Right cardiac atrium (tissue), 5 donors: ENCODE data around the gene PINK1. TPM values are rescaled to one million over a fixed set of nuclear protein-coding genes. Genes with fewer than 3 reads are reported as not detected.

ENCODE experiments used
- ATAC-seq, 2 donors: fragments of 200-7000 bp; cut with Tn5 transposase; one replicate each; pipeline versions ENCODE4 v1.8.0 to v1.9.1; 2020; ENCODE audit warnings: moderate library complexity in 2 of 2, mild to moderate bottlenecking in 1 of 2
- DNase-seq, 3 donors: peaks; one replicate each; pipeline ENCODE4 v3.0.0-alpha.2; 2020
- H3K27ac ChIP-seq: one replicate; pipeline ENCODE4 v1.5.1; 2013; ENCODE audit warnings: mild to moderate bottlenecking, low read length, control low read depth, moderate library complexity
- H3K27me3 ChIP-seq: one replicate; pipeline ENCODE4 v1.6.1; 2013; ENCODE audit not compliant: control insufficient read depth, insufficient read depth
- H3K4me1 ChIP-seq: one replicate; pipeline ENCODE4 v1.6.1; 2013; ENCODE audit warnings: low read length; ENCODE audit not compliant: control insufficient read depth, insufficient read depth
- H3K4me3 ChIP-seq: one replicate; pipeline ENCODE4 v1.5.1; 2013; ENCODE audit warnings: low read length, control low read depth
- H3K9me3 ChIP-seq: one replicate; pipeline ENCODE4 v1.6.1; 2013; ENCODE audit warnings: low read length; ENCODE audit not compliant: control insufficient read depth
- WGBS: extraction: QIAGEN DNeasy Blood & Tissue Kit; methylation state at CpG from one replicate; pipeline ENCODE4 v1.1.7; 2013; 5-methylcytosine and 5-hydroxymethylcytosine counted together
- intact Hi-C, 4 donors: fragments of 100-400 bp; cut with DNase I; formaldehyde crosslinking; loops; one replicate each; pipeline versions ENCODE4 v1.11.0 to v1.14.0; 2022 to 2023
- polyA plus RNA-seq: library from polyadenylated mRNA; stranded (reverse); fragments of 200-250 nt; gene quantifications from one replicate; pipeline ENCODE4 v1.2.3, GENCODE V29; 2013
- total RNA-seq, 4 donors: library from RNA; stranded (reverse); fragmentation: NEBNext Ultra II Directional; extraction: Animal tissue kit (Norgen Biotek cat#: 25700); gene quantifications; one replicate each; pipeline ENCODE4 v1.2.1, GENCODE V29; 2021
- donor health status: healthy with polysubstance abuse.
- donor health status: DM: no; HTN: yes; CAD: no.
- donor health status: DM: no; HTN: no; CAD: no.
- donor health status: DM: no; HTN: yes; CAD: no; lungs with severe emphysema.
- donor health status: DM: yes; HTN: yes; CAD: no.

The PINK1 gene
- total and polyA plus RNA-seq, 5 donors = 143 to 215 (median 158) TPM

GRCh38 chr1:20626098-20626427 is 7.2 kb upstream of the PINK1 start:
- ATAC-seq (no peak), DNase-seq (no peak)
- H3K4me3 ChIP-seq = no peak overlapping the region
- H3K4me1 ChIP-seq = no peaks in the 10 kb centered on the region
- H3K9me3 ChIP-seq = no peaks in the 10 kb centered on the region
- WGBS = 42% methylated on average over 1 of the region's 1 CpG
- H3K27ac ChIP-seq = no peak overlapping the region
- no peaks in the 10 kb centered on the region for H3K27me3 ChIP-seq
- intact Hi-C loops = loop anchor here in 1 of 4 donors (5.0 kb wide), 1 partner anchor 99 kb away; no protein-coding TSS in a partner anchor

- no peaks in the 10 kb centered on the region for H3K9me3 ChIP-seq
- no peaks in the 10 kb centered on the region for H3K27me3 ChIP-seq
- no peak overlapping the region for H3K27ac ChIP-seq
- WGBS = 51% methylated on average over 1 of the region's 1 CpG
- H3K4me3 ChIP-seq = no peak overlapping the region
- H3K4me1 ChIP-seq = no peaks in the 10 kb centered on the region
- ATAC-seq (no peak), DNase-seq (no peak)
- intact Hi-C loops = loop anchor here in 1 of 4 donors (5.0 kb wide), 1 partner anchor 99 kb away; no protein-coding TSS in a partner anchor
Measured at GRCh38 chr1:20626524-20626923, 6.7 kb upstream of the PINK1 start.

- Histone ChIP-seq H3K4me1 (peaks cover 4% of the 10 kb centered on the region), H3K4me3 (no peak overlapping the region), H3K9me3 (no peaks in the 10 kb centered on the region), H3K27ac (no peak overlapping the region), H3K27me3 (no peaks in the 10 kb centered on the region)
- DNase-seq (no peak), ATAC-seq (no peak)
- intact Hi-C loops = loop anchor here in 2 of 4 donors (5.0 to 10.0 kb wide), 3 partner anchors 53 to 706 kb away; partner anchors contain the start of gene PLA2G2E (in 1 of the 2)
- 24% methylated on average over 4 of the region's 4 CpGs for WGBS
Measured at GRCh38 chr1:20630729-20631128, 2.5 kb upstream of the PINK1 start.

GRCh38 chr1:20632386-20632785 is 872 bp upstream of the PINK1 start:
- intact Hi-C loops = loop anchor here in 2 of 4 donors (5.0 to 10.0 kb wide), 3 partner anchors 55 to 708 kb away; partner anchors contain the start of gene PLA2G2E (in 1 of the 2)
- H3K4me3 ChIP-seq = no peak overlapping the region
- ATAC-seq (no peak), DNase-seq (no peak)
- H3K4me1 ChIP-seq = peaks cover 4% of the 10 kb centered on the region
- WGBS = 76% methylated on average over 3 of the region's 3 CpGs
- no peaks in the 10 kb centered on the region for H3K27me3 ChIP-seq
- H3K9me3 ChIP-seq = no peaks in the 10 kb centered on the region
- H3K27ac ChIP-seq = no peak overlapping the region

GRCh38 chr1:20634065-20634593 is 871 bp downstream of the PINK1 start:
- no peaks in the 10 kb centered on the region for H3K9me3 ChIP-seq
- WGBS = 2% methylated on average over 11 of the region's 11 CpGs
- H3K4me1 ChIP-seq = peaks cover 4% of the 10 kb centered on the region
- peak overlapping the region; percentile 13 for H3K27ac ChIP-seq
- intact Hi-C loops = loop anchor here in 2 of 4 donors (5.0 to 10.0 kb wide), 3 partner anchors 57 to 709 kb away; partner anchors contain the start of gene PLA2G2E (in 1 of the 2)
- H3K27me3 ChIP-seq = no peaks in the 10 kb centered on the region
- ATAC-seq = no peak
- no peak for DNase-seq
- H3K4me3 ChIP-seq = peak overlapping the region; percentile 95

- intact Hi-C loops = loop anchor here (5.0 to 10.0 kb wide), 5 partner anchors 57 to 710 kb away; partner anchors contain the start of gene PLA2G2E (in 1 of the 4)
- ATAC-seq (peak; percentile 44 to 58), DNase-seq (peak; percentile 33 to 71 (median 66))
- H3K9me3 ChIP-seq = no peaks in the 10 kb centered on the region
- peaks cover 4% of the 10 kb centered on the region for H3K4me1 ChIP-seq
- peak overlapping the region; percentile 95 for H3K4me3 ChIP-seq
- WGBS = 9% methylated on average over 4 of the region's 4 CpGs
- H3K27ac ChIP-seq = no peak overlapping the region
- H3K27me3 ChIP-seq = no peaks in the 10 kb centered on the region
Measured at GRCh38 chr1:20634594-20635084, 1.4 kb downstream of the PINK1 start.

GRCh38 chr1:20636785-20637347 is 3.6 kb downstream of the PINK1 start:
- Histone ChIP-seq H3K27me3 (no peaks in the 10 kb centered on the region), H3K4me1 (peaks cover 4% of the 10 kb centered on the region), H3K9me3 (no peaks in the 10 kb centered on the region), H3K27ac (no peak overlapping the region), H3K4me3 (no peak overlapping the region)
- intact Hi-C loops = loop anchor here in 3 of 4 donors (5.0 to 10.0 kb wide), 5 partner anchors 60 to 712 kb away; partner anchors contain the start of gene PLA2G2E (in 1 of the 3)
- WGBS = 77% methylated on average over 8 of the region's 8 CpGs
- ATAC-seq (no peak), DNase-seq (no peak)

- DNase-seq (no peak), ATAC-seq (peak; percentile 37 to 63)
- H3K27me3 ChIP-seq = no peaks in the 10 kb centered on the region
- H3K4me3 ChIP-seq = no peak overlapping the region
- WGBS = 31% methylated on average over 6 of the region's 6 CpGs
- no peaks in the 10 kb centered on the region for H3K9me3 ChIP-seq
- H3K4me1 ChIP-seq = no peaks in the 10 kb centered on the region
- no peak overlapping the region for H3K27ac ChIP-seq
- intact Hi-C loops = loop anchor here in 1 of 4 donors (5.0 kb wide), 1 partner anchor 118 kb away; no protein-coding TSS in a partner anchor
Measured at GRCh38 chr1:20640183-20640597, 6.9 kb downstream of the PINK1 start.

- intact Hi-C loops = loop anchor here in 1 of 4 donors (5.0 kb wide), 1 partner anchor 120 kb away; no protein-coding TSS in a partner anchor
- no peak overlapping the region for H3K27ac ChIP-seq
- H3K9me3 ChIP-seq = no peaks in the 10 kb centered on the region
- 85% methylated on average over 10 of the region's 10 CpGs for WGBS
- H3K27me3 ChIP-seq = no peaks in the 10 kb centered on the region
- no peaks in the 10 kb centered on the region for H3K4me1 ChIP-seq
- H3K4me3 ChIP-seq = no peak overlapping the region
- DNase-seq (no peak), ATAC-seq (no peak)
Measured at GRCh38 chr1:20641975-20642374, 8.7 kb downstream of the PINK1 start.

- Histone ChIP-seq H3K4me1 (no peaks in the 10 kb centered on the region), H3K9me3 (no peaks in the 10 kb centered on the region), H3K27me3 (no peaks in the 10 kb centered on the region), H3K4me3 (no peak overlapping the region), H3K27ac (no peak overlapping the region)
- DNase-seq (no peak), ATAC-seq (no peak)
- intact Hi-C loops = loop anchor here in 1 of 4 donors (5.0 kb wide), 1 partner anchor 121 kb away; no protein-coding TSS in a partner anchor
- WGBS = 80% methylated on average over 6 of the region's 6 CpGs
Measured at GRCh38 chr1:20643080-20643479, 9.8 kb downstream of the PINK1 start.

GRCh38 chr1:20644416-20644815 is 11.2 kb downstream of the PINK1 start:
- intact Hi-C loops = loop anchor here in 1 of 4 donors (5.0 kb wide), 1 partner anchor 122 kb away; no protein-coding TSS in a partner anchor
- DNase-seq = no peak
- Histone ChIP-seq H3K4me1 (no peaks in the 10 kb centered on the region), H3K4me3 (no peak overlapping the region), H3K9me3 (no peaks in the 10 kb centered on the region), H3K27me3 (no peaks in the 10 kb centered on the region), H3K27ac (no peak overlapping the region)
- 91% methylated on average over 13 of the region's 13 CpGs for WGBS
- no peak for ATAC-seq
